ENCODE measurements around the gene GNPDA1. TPM values are rescaled to one million over a fixed set of nuclear protein-coding genes. Genes with fewer than 3 reads are reported as not detected.

GNPDA1 gene
- polyA plus RNA-seq, 1 donor from 2014 or later, result 28.9 TPM

DNA sequence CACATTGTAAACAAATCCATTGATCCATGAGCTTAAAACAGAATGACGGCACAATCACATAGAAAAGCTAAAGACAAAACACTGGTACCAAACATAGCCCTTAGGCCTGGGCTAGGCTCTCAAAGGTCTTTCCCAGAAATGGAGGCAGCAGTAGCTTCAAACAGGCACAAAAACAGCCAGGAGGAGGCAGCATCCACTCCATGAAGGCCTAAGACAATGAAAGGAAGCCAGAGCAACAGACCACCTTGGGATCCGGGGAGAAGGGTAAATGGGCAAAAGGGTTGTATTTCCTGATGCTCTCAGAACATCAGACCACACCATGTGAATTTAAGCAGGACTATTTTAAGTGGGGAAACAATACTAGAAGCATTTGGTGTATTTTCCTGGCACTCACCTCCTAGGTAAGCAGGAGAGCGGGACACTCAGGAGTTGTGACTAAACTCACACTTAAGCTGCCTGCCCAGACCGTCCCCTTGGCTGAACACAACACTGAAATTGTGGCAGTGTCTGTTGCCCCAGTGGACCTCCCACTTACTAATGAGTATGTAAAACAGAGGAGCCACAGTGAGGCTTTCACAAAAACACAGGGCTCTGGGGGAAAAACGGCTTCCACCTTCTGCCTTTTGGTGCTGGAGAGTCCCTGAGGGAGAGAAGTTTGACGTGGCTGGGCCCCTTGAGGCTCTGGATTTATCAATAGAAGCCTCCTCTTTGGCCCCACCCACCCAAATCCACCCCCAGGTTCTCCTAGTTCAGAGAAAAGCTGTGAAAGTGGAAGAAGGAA, 11.9 kb downstream of the GNPDA1 start:
- Histone ChIP-seq H3K9me2 (ENCODE audit: insufficient read depth, low read length) (no peaks in the 10 kb centered on the region), H3K27ac (ENCODE audit: low read length) (no peak overlapping the region), H3K9me3 (ENCODE audit: low read length) (no peaks in the 10 kb centered on the region), H3K27me3 (ENCODE audit: insufficient read depth, low read depth, low read length) (no peaks in the 10 kb centered on the region), H3K4me3 (ENCODE audit: low read length) (no peak overlapping the region), H2AFZ (ENCODE audit: low read depth, low read length) (no peak overlapping the region), H4K20me1 (ENCODE audit: insufficient read depth) (no peaks in the 10 kb centered on the region), H3K9ac (ENCODE audit: low read length) (no peak overlapping the region), H3F3A (ENCODE audit: insufficient read depth, low read length, poor library complexity, severe bottlenecking) (no peaks in the 10 kb centered on the region), H3K36me3 (ENCODE audit: insufficient read depth, low read length) (no peaks in the 10 kb centered on the region), H3K4me2 (ENCODE audit: low read length) (no peak overlapping the region), H3K79me2 (replicated peaks; ENCODE audit: insufficient read depth, low read length) (no peaks in the 10 kb centered on the region)
- no peak for TF ChIP-seq POLR2AphosphoS5 (IDR thresholded peaks at IDR 0.05)
- no peak for TF ChIP-seq SMC3 (conservative IDR thresholded peaks at IDR 0.05; ENCODE audit: poor library complexity)
- TF ChIP-seq EP300 (conservative IDR thresholded peaks at IDR 0.05; ENCODE audit: poor library complexity, severe bottlenecking), result no peak
- no peak for TF ChIP-seq EZH2 (IDR thresholded peaks at IDR 0.05; ENCODE audit: borderline replicate concordance, insufficient read depth, low read length, poor library complexity, severe bottlenecking)
- TF ChIP-seq, protein P1, sequence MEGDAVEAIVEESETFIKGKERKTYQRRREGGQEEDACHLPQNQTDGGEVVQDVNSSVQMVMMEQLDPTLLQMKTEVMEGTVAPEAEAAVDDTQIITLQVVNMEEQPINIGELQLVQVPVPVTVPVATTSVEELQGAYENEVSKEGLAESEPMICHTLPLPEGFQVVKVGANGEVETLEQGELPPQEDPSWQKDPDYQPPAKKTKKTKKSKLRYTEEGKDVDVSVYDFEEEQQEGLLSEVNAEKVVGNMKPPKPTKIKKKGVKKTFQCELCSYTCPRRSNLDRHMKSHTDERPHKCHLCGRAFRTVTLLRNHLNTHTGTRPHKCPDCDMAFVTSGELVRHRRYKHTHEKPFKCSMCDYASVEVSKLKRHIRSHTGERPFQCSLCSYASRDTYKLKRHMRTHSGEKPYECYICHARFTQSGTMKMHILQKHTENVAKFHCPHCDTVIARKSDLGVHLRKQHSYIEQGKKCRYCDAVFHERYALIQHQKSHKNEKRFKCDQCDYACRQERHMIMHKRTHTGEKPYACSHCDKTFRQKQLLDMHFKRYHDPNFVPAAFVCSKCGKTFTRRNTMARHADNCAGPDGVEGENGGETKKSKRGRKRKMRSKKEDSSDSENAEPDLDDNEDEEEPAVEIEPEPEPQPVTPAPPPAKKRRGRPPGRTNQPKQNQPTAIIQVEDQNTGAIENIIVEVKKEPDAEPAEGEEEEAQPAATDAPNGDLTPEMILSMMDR (IDR thresholded peaks at IDR 0.05; ENCODE audit: poor library complexity, severe bottlenecking), result no peak
- no peak for TF ChIP-seq RAD21 (conservative IDR thresholded peaks at IDR 0.05)
- no peak for TF ChIP-seq TAF1 (IDR thresholded peaks at IDR 0.05; ENCODE audit: low read depth)

DNA sequence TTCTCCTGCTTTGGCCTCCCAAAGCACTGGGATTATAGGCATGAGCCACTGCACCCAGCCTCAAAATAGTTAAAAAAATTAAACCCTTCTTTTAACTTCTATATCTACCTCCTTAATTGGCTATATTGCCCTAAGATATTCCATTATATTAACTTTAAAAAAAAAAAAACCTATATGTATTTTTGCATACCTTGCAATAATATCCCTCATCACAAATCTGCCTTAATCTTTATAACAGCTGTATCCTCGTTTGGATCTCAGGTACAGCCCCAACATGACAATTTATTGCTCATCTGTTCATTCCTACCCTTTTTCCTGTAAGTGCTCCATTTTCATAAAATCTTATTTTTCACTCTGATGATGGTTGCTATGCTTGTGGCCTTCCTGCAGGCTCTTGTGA, 12.7 kb downstream of the GNPDA1 start:
- no peak overlapping the region for H2AFZ ChIP-seq (ENCODE audit: low read depth, low read length)
- H3K27me3 ChIP-seq (ENCODE audit: insufficient read depth, low read depth, low read length), result no peaks in the 10 kb centered on the region
- no peaks in the 10 kb centered on the region for H3K36me3 ChIP-seq (ENCODE audit: insufficient read depth, low read length)
- H3K9ac ChIP-seq (ENCODE audit: low read length), result no peak overlapping the region
- H4K20me1 ChIP-seq (ENCODE audit: insufficient read depth), result no peaks in the 10 kb centered on the region
- no peak overlapping the region for H3K27ac ChIP-seq (ENCODE audit: low read length)
- no peaks in the 10 kb centered on the region for H3K9me3 ChIP-seq (ENCODE audit: low read length)
- no peaks in the 10 kb centered on the region for H3F3A ChIP-seq (ENCODE audit: insufficient read depth, low read length, poor library complexity, severe bottlenecking)
- H3K79me2 ChIP-seq (replicated peaks; ENCODE audit: insufficient read depth, low read length), result no peaks in the 10 kb centered on the region
- H3K4me3 ChIP-seq (ENCODE audit: low read length), result no peak overlapping the region
- H3K4me2 ChIP-seq (ENCODE audit: low read length), result no peak overlapping the region
- TF ChIP-seq, protein P2, sequence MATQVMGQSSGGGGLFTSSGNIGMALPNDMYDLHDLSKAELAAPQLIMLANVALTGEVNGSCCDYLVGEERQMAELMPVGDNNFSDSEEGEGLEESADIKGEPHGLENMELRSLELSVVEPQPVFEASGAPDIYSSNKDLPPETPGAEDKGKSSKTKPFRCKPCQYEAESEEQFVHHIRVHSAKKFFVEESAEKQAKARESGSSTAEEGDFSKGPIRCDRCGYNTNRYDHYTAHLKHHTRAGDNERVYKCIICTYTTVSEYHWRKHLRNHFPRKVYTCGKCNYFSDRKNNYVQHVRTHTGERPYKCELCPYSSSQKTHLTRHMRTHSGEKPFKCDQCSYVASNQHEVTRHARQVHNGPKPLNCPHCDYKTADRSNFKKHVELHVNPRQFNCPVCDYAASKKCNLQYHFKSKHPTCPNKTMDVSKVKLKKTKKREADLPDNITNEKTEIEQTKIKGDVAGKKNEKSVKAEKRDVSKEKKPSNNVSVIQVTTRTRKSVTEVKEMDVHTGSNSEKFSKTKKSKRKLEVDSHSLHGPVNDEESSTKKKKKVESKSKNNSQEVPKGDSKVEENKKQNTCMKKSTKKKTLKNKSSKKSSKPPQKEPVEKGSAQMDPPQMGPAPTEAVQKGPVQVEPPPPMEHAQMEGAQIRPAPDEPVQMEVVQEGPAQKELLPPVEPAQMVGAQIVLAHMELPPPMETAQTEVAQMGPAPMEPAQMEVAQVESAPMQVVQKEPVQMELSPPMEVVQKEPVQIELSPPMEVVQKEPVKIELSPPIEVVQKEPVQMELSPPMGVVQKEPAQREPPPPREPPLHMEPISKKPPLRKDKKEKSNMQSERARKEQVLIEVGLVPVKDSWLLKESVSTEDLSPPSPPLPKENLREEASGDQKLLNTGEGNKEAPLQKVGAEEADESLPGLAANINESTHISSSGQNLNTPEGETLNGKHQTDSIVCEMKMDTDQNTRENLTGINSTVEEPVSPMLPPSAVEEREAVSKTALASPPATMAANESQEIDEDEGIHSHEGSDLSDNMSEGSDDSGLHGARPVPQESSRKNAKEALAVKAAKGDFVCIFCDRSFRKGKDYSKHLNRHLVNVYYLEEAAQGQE (IDR thresholded peaks at IDR 0.05; ENCODE audit: borderline replicate concordance), result no peak
- TF ChIP-seq POLR2AphosphoS5 (IDR thresholded peaks at IDR 0.05) (no peak), MXI1 (conservative IDR thresholded peaks at IDR 0.05; ENCODE audit: poor library complexity, severe bottlenecking) (no peak), RAD21 (conservative IDR thresholded peaks at IDR 0.05) (no peak)
- TF ChIP-seq, protein P1 (IDR thresholded peaks at IDR 0.05; ENCODE audit: poor library complexity, severe bottlenecking), result no peak
- H3K9me2 ChIP-seq (ENCODE audit: insufficient read depth, low read length), result no peaks in the 10 kb centered on the region

Measured in neural cell (in vitro differentiated cells).